ENCODE data around the gene PTPN14.
A peak's percentile ranks its signal among the peaks of the same experiment; 100 is the strongest.

The PTPN14 gene

DNA sequence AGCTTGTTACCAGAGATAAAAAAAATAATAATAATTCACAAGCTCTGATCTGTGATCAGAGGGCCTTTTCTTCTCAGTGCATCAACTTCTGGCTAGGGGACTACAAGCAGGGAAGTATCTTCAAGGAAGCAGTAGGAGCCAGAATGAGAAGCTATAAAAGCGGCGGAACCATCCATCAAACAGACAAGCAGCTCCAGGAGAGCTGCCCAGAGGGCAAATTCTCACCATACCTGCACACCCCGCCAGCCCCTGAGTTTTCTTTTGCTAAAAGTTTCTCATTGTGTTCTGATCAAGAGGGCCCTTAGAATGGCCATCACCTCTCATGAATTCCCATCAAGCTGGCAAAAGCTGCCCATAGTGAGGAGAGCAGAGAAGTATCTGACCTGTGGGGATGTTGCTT lies 171.0 kb downstream of the PTPN14 start:
- H2BK12ac ChIP-seq (ENCODE audit: low read length) = peak overlapping the region; percentile 32
- no CpG with 5 or more reads among the region's 3 CpGs for WGBS (ENCODE audit: extremely low coverage, insufficient coverage, insufficient read length)
- H4K12ac ChIP-seq (ENCODE audit: low read depth, low read length) = no peak overlapping the region

GRCh38 chr1:214379236-214379970 lies 172.0 kb downstream of the PTPN14 start:
- peaks cover 21 to 27% of the 10 kb centered on the region in 2 experiments for H3K4me1 ChIP-seq (ENCODE audit: control insufficient read depth in 1 of 2, insufficient read depth in 2 of 2, low read length in 2 of 2)
- H3K9me3 ChIP-seq (ENCODE audit: insufficient read depth, low read depth, low read length) = no peaks in the 10 kb centered on the region
- H2BK5ac ChIP-seq (ENCODE audit: low read depth, low read length, poor library complexity) = peak overlapping the region; percentile 42
- H2AFZ ChIP-seq (ENCODE audit: insufficient read depth, low read length, poor library complexity) = no peak overlapping the region
- peak overlapping the region; percentile 64 for H3K27ac ChIP-seq (ENCODE audit: low read depth, low read length)
- H3K36me3 ChIP-seq (ENCODE audit: control insufficient read depth in 1 of 2, insufficient read depth in 2 of 2, low read length in 2 of 2) = peaks cover 28 to 34% of the 10 kb centered on the region in 2 experiments
- peak overlapping the region; percentile 69 for H4K91ac ChIP-seq (ENCODE audit: low read depth, low read length)
- no peak overlapping the region for H3K9ac ChIP-seq (ENCODE audit: low read length)
- H2BK120ac ChIP-seq (ENCODE audit: insufficient read depth, low read length, poor library complexity) = peak overlapping the region; percentile 7
- no peaks in the 10 kb centered on the region for H3K27me3 ChIP-seq (ENCODE audit: insufficient read depth, low read length)
- no peak overlapping the region for H3K14ac ChIP-seq (ENCODE audit: low read length)
- H3K79me1 ChIP-seq (ENCODE audit: low read length) = peaks cover 14% of the 10 kb centered on the region
- no peak overlapping the region for H3K4me3 ChIP-seq (ENCODE audit: low read depth, low read length)
- peaks cover 3% of the 10 kb centered on the region for H3K79me2 ChIP-seq (ENCODE audit: control insufficient read depth, insufficient read depth, low read length, poor library complexity)
- H2BK12ac ChIP-seq (ENCODE audit: low read length) = peak overlapping the region; percentile 43
- peak in 1 of 2 donors; percentile 52 for DNase-seq
- no peak overlapping the region for H4K12ac ChIP-seq (ENCODE audit: low read depth, low read length)
- H3K23ac ChIP-seq (ENCODE audit: low read length) = no peak overlapping the region
- no peak overlapping the region for H3K4me2 ChIP-seq (ENCODE audit: low read length)
- no peak overlapping the region for H3K4ac ChIP-seq (ENCODE audit: low read depth, low read length)
- H3K18ac ChIP-seq (ENCODE audit: low read length) = peak overlapping the region; percentile 62
- WGBS (ENCODE audit: extremely low coverage, insufficient coverage, insufficient read length) = no CpG with 5 or more reads among the region's 6 CpGs
- no peak overlapping the region for H2AK5ac ChIP-seq (ENCODE audit: low read length)
- H4K8ac ChIP-seq (ENCODE audit: low read depth, low read length) = no peak overlapping the region

More for the DNA sequence above, 171.0 kb downstream of the PTPN14 start:
- H3K79me2 ChIP-seq (ENCODE audit: control insufficient read depth, insufficient read depth, low read length, poor library complexity) = peaks cover 3% of the 10 kb centered on the region
- peak overlapping the region; percentile 70 for H3K18ac ChIP-seq (ENCODE audit: low read length)
- no peak overlapping the region for H4K8ac ChIP-seq (ENCODE audit: low read depth, low read length)
- DNase-seq = peak; percentile 41 to 66
- H3K36me3 ChIP-seq (ENCODE audit: control insufficient read depth in 1 of 2, insufficient read depth in 2 of 2, low read length in 2 of 2) = peaks cover 29 to 38% of the 10 kb centered on the region in 2 experiments
- peak overlapping the region; percentile 42 for H2BK5ac ChIP-seq (ENCODE audit: low read depth, low read length, poor library complexity)
- H3K9ac ChIP-seq (ENCODE audit: low read length) = no peak overlapping the region
- peak overlapping the region; percentile 64 for H2BK120ac ChIP-seq (ENCODE audit: insufficient read depth, low read length, poor library complexity)
- peak overlapping the region; percentile 20 for H3K14ac ChIP-seq (ENCODE audit: low read length)
- H3K27ac ChIP-seq (ENCODE audit: low read depth, low read length) = peak overlapping the region; percentile 79
- no peaks in the 10 kb centered on the region for H3K9me3 ChIP-seq (ENCODE audit: insufficient read depth, low read depth, low read length)
- peak overlapping the region; percentile 15 for H3K4ac ChIP-seq (ENCODE audit: low read depth, low read length)
- peak overlapping the region; percentile 50 for H4K91ac ChIP-seq (ENCODE audit: low read depth, low read length)
- no peaks in the 10 kb centered on the region for H3K27me3 ChIP-seq (ENCODE audit: insufficient read depth, low read length)
- H3K4me3 ChIP-seq (ENCODE audit: low read depth, low read length) = no peak overlapping the region
- no peak overlapping the region for H2AFZ ChIP-seq (ENCODE audit: insufficient read depth, low read length, poor library complexity)
- peak overlapping the region; percentile 34 for H3K4me2 ChIP-seq (ENCODE audit: low read length)
- H2AK5ac ChIP-seq (ENCODE audit: low read length) = no peak overlapping the region
- H3K4me1 ChIP-seq (ENCODE audit: control insufficient read depth in 1 of 2, insufficient read depth in 2 of 2, low read length in 2 of 2) = peaks cover 21 to 27% of the 10 kb centered on the region in 2 experiments
- no peak overlapping the region for H3K23ac ChIP-seq (ENCODE audit: low read length)
- H3K79me1 ChIP-seq (ENCODE audit: low read length) = peaks cover 14% of the 10 kb centered on the region

DNA sequence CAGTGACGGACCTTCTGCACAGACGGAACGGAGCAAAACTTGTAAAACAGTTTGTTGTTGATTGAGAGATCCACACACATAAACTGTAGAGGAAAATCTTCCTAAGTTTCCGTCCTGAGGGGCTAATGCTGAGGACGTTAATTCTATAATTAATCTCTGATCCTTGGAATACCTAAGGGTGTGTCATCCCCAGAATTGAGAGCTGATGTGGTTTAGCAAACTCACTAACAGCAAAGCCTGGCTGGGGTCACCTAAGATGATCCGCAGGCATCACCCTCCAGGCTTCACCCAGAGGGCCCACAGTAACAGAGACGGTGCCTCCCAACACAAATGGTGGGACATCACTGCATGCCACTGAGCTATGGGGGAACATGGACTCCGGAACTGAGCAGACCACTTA lies 172.9 kb downstream of the PTPN14 start:
- Histone ChIP-seq H3K14ac (ENCODE audit: low read length) (peak overlapping the region; percentile 79), H3K23ac (ENCODE audit: low read length) (no peak overlapping the region), H4K91ac (ENCODE audit: low read depth, low read length) (peak overlapping the region; percentile 6), H3K4ac (ENCODE audit: low read depth, low read length) (peak overlapping the region; percentile 45), H3K79me1 (ENCODE audit: low read length) (peaks cover 14% of the 10 kb centered on the region), H3K27ac (ENCODE audit: low read depth, low read length) (peak overlapping the region; percentile 64), H2BK5ac (ENCODE audit: low read depth, low read length, poor library complexity) (peak overlapping the region; percentile 43), H2AK5ac (ENCODE audit: low read length) (no peak overlapping the region), H2BK12ac (ENCODE audit: low read length) (peak overlapping the region; percentile 74), H3K9me3 (ENCODE audit: insufficient read depth, low read depth, low read length) (no peaks in the 10 kb centered on the region), H3K36me3 (ENCODE audit: control insufficient read depth in 1 of 2, insufficient read depth in 2 of 2, low read length in 2 of 2) (peaks cover 20 to 29% of the 10 kb centered on the region in 2 experiments), H2AFZ (ENCODE audit: insufficient read depth, low read length, poor library complexity) (no peak overlapping the region), H2BK120ac (ENCODE audit: insufficient read depth, low read length, poor library complexity) (peak overlapping the region; percentile 67), H4K12ac (ENCODE audit: low read depth, low read length) (no peak overlapping the region), H3K4me3 (ENCODE audit: low read depth, low read length) (no peak overlapping the region), H3K4me1 (ENCODE audit: control insufficient read depth in 1 of 2, insufficient read depth in 2 of 2, low read length in 2 of 2) (peaks cover 21 to 27% of the 10 kb centered on the region in 2 experiments), H3K18ac (ENCODE audit: low read length) (peak overlapping the region; percentile 32), H4K8ac (ENCODE audit: low read depth, low read length) (no peak overlapping the region), H3K79me2 (ENCODE audit: control insufficient read depth, insufficient read depth, low read length, poor library complexity) (peaks cover 3% of the 10 kb centered on the region), H3K9ac (ENCODE audit: low read length) (no peak overlapping the region), H3K4me2 (ENCODE audit: low read length) (no peak overlapping the region), H3K27me3 (ENCODE audit: insufficient read depth, low read length) (no peaks in the 10 kb centered on the region)
- no CpG with 5 or more reads among the region's 8 CpGs for WGBS (ENCODE audit: extremely low coverage, insufficient coverage, insufficient read length)
- no peak for DNase-seq

DNA sequence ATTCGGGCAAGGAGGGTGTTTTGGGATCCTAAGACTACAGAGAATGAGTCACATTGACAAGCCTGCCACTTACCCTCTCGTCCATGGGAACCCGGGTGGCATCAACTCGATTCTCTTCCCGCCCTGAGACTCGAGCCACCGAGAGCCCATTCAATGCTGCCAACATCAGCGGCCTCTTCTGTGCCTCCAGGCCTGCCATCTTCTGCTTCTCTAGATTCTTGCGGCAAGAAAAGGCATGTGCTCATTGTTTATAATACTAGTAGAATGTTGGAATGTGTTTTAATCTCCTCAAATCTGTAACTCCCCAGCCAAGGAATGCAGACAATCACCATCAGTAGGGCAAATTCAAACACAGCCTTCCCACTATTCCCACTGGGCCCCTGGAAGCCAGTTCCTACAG lies 173.5 kb downstream of the PTPN14 start:
- peaks cover 21 to 27% of the 10 kb centered on the region in 2 experiments for H3K4me1 ChIP-seq (ENCODE audit: control insufficient read depth in 1 of 2, insufficient read depth in 2 of 2, low read length in 2 of 2)
- peak overlapping the region; percentile 32 for H2BK12ac ChIP-seq (ENCODE audit: low read length)
- no peak overlapping the region for H2BK120ac ChIP-seq (ENCODE audit: insufficient read depth, low read length, poor library complexity)
- H3K4ac ChIP-seq (ENCODE audit: low read depth, low read length) = peak overlapping the region; percentile 56
- no peaks in the 10 kb centered on the region for H3K27me3 ChIP-seq (ENCODE audit: insufficient read depth, low read length)
- peak; percentile 42 to 85 for DNase-seq
- H3K9ac ChIP-seq (ENCODE audit: low read length) = no peak overlapping the region
- H3K9me3 ChIP-seq (ENCODE audit: insufficient read depth, low read depth, low read length) = no peaks in the 10 kb centered on the region
- no peak overlapping the region for H3K23ac ChIP-seq (ENCODE audit: low read length)
- H3K4me2 ChIP-seq (ENCODE audit: low read length) = no peak overlapping the region
- no peak overlapping the region for H4K12ac ChIP-seq (ENCODE audit: low read depth, low read length)
- H2BK5ac ChIP-seq (ENCODE audit: low read depth, low read length, poor library complexity) = no peak overlapping the region
- no CpG with 5 or more reads among the region's 9 CpGs for WGBS (ENCODE audit: extremely low coverage, insufficient coverage, insufficient read length)
- H4K91ac ChIP-seq (ENCODE audit: low read depth, low read length) = no peak overlapping the region
- peaks cover 3% of the 10 kb centered on the region for H3K79me2 ChIP-seq (ENCODE audit: control insufficient read depth, insufficient read depth, low read length, poor library complexity)
- H3K14ac ChIP-seq (ENCODE audit: low read length) = no peak overlapping the region
- no peak overlapping the region for H3K4me3 ChIP-seq (ENCODE audit: low read depth, low read length)
- H3K27ac ChIP-seq (ENCODE audit: low read depth, low read length) = peak overlapping the region; percentile 24
- H4K8ac ChIP-seq (ENCODE audit: low read depth, low read length) = no peak overlapping the region
- no peak overlapping the region for H2AFZ ChIP-seq (ENCODE audit: insufficient read depth, low read length, poor library complexity)
- H3K18ac ChIP-seq (ENCODE audit: low read length) = no peak overlapping the region
- H3K36me3 ChIP-seq (ENCODE audit: control insufficient read depth in 1 of 2, insufficient read depth in 2 of 2, low read length in 2 of 2) = peaks cover 18 to 26% of the 10 kb centered on the region in 2 experiments
- H3K79me1 ChIP-seq (ENCODE audit: low read length) = peaks cover 14% of the 10 kb centered on the region
- H2AK5ac ChIP-seq (ENCODE audit: low read length) = no peak overlapping the region
